K562 (cell line): ENCODE results near the gene FOXO4. TPM values are rescaled to one million over a fixed set of nuclear protein-coding genes. Genes with fewer than 3 reads are reported as not detected.
A peak's percentile ranks its signal among the peaks of the same experiment; 100 is the strongest.

Experiments used
- ATAC-seq: fragments of 200-7000 bp; cut with Tn5 transposase; 3 replicates; pipeline ENCODE4 v1.9.1; 2020; ENCODE audit warnings: moderate library complexity
- BruUV-seq: library from RNA; stranded (reverse); fragments of 400-500 nt; replicated peaks from 2 replicates; lab custom pipeline; 2021; lab: Mats Ljungman, UMichigan
- CTCF ChIA-PET: fragments of 300-600 bp; formaldehyde crosslinking; extraction: SDS; loops from one replicate; lab custom pipeline; 2021; ENCODE audit warnings: low intra/inter-chr PET ratio; lab: Yijun Ruan, JAX
- POLR2A ChIA-PET: fragments of 300-600, 350-650 bp; sonication (Branson Sonifier 250); formaldehyde crosslinking; extraction: SDS; loops from one replicate; lab custom pipeline; 2021; ENCODE audit warnings: antibody characterized with exemption, inconsistent platforms; lab: Yijun Ruan, JAX
- DNase-seq, 4 experiments: peaks; one replicate each; pipeline versions ENCODE4 v3.0.0 to v3.0.0-alpha.2; 2011 to 2018; ENCODE audit warnings: low spot score in 3 of 4, mixed read lengths in 3 of 4; ENCODE audit errors: extremely low read depth in 1 of 4
- FAIRE-seq: peaks from 2 replicates; lab custom pipeline; 2011; peaks lifted over from hg19 to GRCh38; lab: Jason Lieb, UNC
- H2AFZ ChIP-seq: 2 replicates; pipeline ENCODE4 v1.6.0; 2011; ENCODE audit warnings: low read depth, low read length, control low read depth, inconsistent platforms
- H3K27ac ChIP-seq: fragments of 200-600 bp; 3 replicates; pipeline ENCODE4 v1.8.0; 2011; ENCODE audit warnings: low read depth, mild to moderate bottlenecking, control low read depth, inconsistent platforms, low read length, moderate library complexity, mixed read lengths; ENCODE audit errors: extremely low read depth
- H3K27me3 ChIP-seq, 2 experiments: fragments of 300-600 bp in 1 of 2; 2 replicates in 1 of 2; 3 replicates in 1 of 2; pipeline versions ENCODE4 v1.6.0 to v1.8.0; 2011; ENCODE audit warnings: inconsistent platforms in 2 of 2, low read length in 2 of 2, mild to moderate bottlenecking in 1 of 2, mixed read lengths in 1 of 2, moderate library complexity in 1 of 2; ENCODE audit not compliant: control insufficient read depth in 2 of 2, insufficient read depth in 2 of 2
- H3K36me3 ChIP-seq: fragments of 300-600 bp; 3 replicates; pipeline ENCODE4 v1.8.0; 2011; ENCODE audit warnings: mild to moderate bottlenecking, low read length, inconsistent platforms; ENCODE audit not compliant: control insufficient read depth, insufficient read depth
- H3K4me1 ChIP-seq, 2 experiments: fragments of 200-600 bp in 1 of 2; replicated peaks in 1 of 2; 2 replicates in 1 of 2; 3 replicates in 1 of 2; pipeline versions ENCODE4 v1.5.1 to v1.8.0; 2011; ENCODE audit warnings: inconsistent platforms in 2 of 2, low read length in 2 of 2, mild to moderate bottlenecking in 1 of 2, mixed read lengths in 1 of 2, moderate library complexity in 1 of 2; ENCODE audit not compliant: control insufficient read depth in 2 of 2, insufficient read depth in 2 of 2
- H3K4me2 ChIP-seq: 2 replicates; pipeline ENCODE4 v1.6.1; 2011; ENCODE audit warnings: low read length, control low read depth, inconsistent platforms, mixed read lengths; ENCODE audit not compliant: insufficient read depth
- H3K4me3 ChIP-seq: fragments of 200-600 bp; sonication (generic), shearing (Covaris generic); 2 replicates; pipeline ENCODE4 v1.5.1; 2016; ENCODE audit warnings: control low read depth, inconsistent platforms
- H3K79me2 ChIP-seq: fragments of 200-600 bp; 3 replicates; pipeline ENCODE4 v1.8.0; 2011; ENCODE audit warnings: low read length, inconsistent platforms; ENCODE audit not compliant: control insufficient read depth, insufficient read depth
- H3K9ac ChIP-seq, 2 experiments: 2 replicates each; pipeline versions ENCODE4 v1.6.0 to v1.6.1; 2011; ENCODE audit warnings: low read depth in 2 of 2, low read length in 2 of 2, control low read depth in 1 of 2, inconsistent platforms in 1 of 2, mild to moderate bottlenecking in 1 of 2, mixed read lengths in 1 of 2; ENCODE audit not compliant: insufficient read depth in 1 of 2
- H3K9me1 ChIP-seq: one replicate; pipeline ENCODE4 v1.6.0; 2011; ENCODE audit warnings: inconsistent platforms, mild to moderate bottlenecking, low read length, moderate library complexity; ENCODE audit not compliant: control insufficient read depth, insufficient read depth
- H3K9me3 ChIP-seq: replicated peaks from 2 replicates; pipeline ENCODE4 v1.5.1; 2011; ENCODE audit warnings: low read depth, low read length, inconsistent platforms; ENCODE audit not compliant: control insufficient read depth, insufficient read depth
- H4K20me1 ChIP-seq: replicated peaks from 2 replicates; pipeline ENCODE4 v1.6.1; 2011; ENCODE audit warnings: low read length, inconsistent platforms, mixed read lengths; ENCODE audit not compliant: control insufficient read depth, insufficient read depth
- ATF3 ChIP-seq, 2 experiments: fragments of 450-650 bp in 1 of 2; sonication (generic) in 1 of 2; formaldehyde crosslinking in 1 of 2; IDR thresholded peaks in 1 of 2; conservative IDR thresholded peaks in 1 of 2; 2 replicates each; pipeline versions ENCODE4 v1.6.1 to v1.8.1; 2016 to 2023; ENCODE audit warnings: mild to moderate bottlenecking in 2 of 2, moderate library complexity in 2 of 2, inconsistent platforms in 1 of 2, missing genetic modification reagents in 1 of 2
- ATF4 ChIP-seq: fragments of 450-650 bp; formaldehyde crosslinking; IDR thresholded peaks from 2 replicates; pipeline ENCODE4 v1.4.0; 2022; ENCODE audit warnings: mild to moderate bottlenecking, moderate library complexity
- CEBPB ChIP-seq: fragments of 450-650 bp; IDR thresholded peaks from 2 replicates; pipeline ENCODE4 v1.6.1; 2016; ENCODE audit warnings: missing genetic modification characterization, missing compliant biosample characterization
- CEBPG ChIP-seq, 3 experiments: fragments of 200-800 bp in 1 of 3; sonication (Bioruptor generic) in 1 of 3; sonication (generic) in 1 of 3; formaldehyde crosslinking in 1 of 3; IDR thresholded peaks in 2 of 3; conservative IDR thresholded peaks in 1 of 3; 2 replicates each; pipeline versions ENCODE4 v1.6.1 to v1.8.0; 2016 to 2022; ENCODE audit warnings: missing compliant biosample characterization in 2 of 3, missing genetic modification characterization in 2 of 3, mild to moderate bottlenecking in 1 of 3, missing genetic modification reagents in 1 of 3
- IRF9 ChIP-seq: fragments of 450-650 bp; IDR thresholded peaks from 2 replicates; pipeline ENCODE4 v1.6.1; 2016; ENCODE audit warnings: missing biosample characterization, missing genetic modification characterization
- ZNF311 ChIP-seq: fragments of 250-450 bp; sonication (Bioruptor Pico); IDR thresholded peaks from 2 replicates; pipeline ENCODE4 v1.4.0; 2020; ENCODE audit warnings: mild to moderate bottlenecking, moderate library complexity
- ZSCAN32 ChIP-seq: fragments of 450-650 bp; formaldehyde crosslinking; IDR thresholded peaks from 2 replicates; pipeline ENCODE4 v1.4.0; 2020; ENCODE audit warnings: mild to moderate bottlenecking, moderate library complexity
- WGBS: fragments of 100-300 bp; shearing (Covaris generic); methylation state at CpG from one replicate; pipeline ENCODE4 v1.1.6; 2016; ENCODE audit warnings: low coverage, mixed read lengths; ENCODE audit not compliant: insufficient coverage; ENCODE audit errors: missing lambda C conversion rate; 5-methylcytosine and 5-hydroxymethylcytosine counted together
- in situ Hi-C: fragments of 300-500 bp; cut with MboI; formaldehyde crosslinking; loops from 4 replicates; pipeline ENCODE4 v1.15.0; 2018; ENCODE audit warnings: inconsistent platforms, mixed read lengths
- intact Hi-C: fragments of 100-400 bp; cut with micrococcal nuclease; formaldehyde crosslinking; loops from 2 replicates; pipeline ENCODE4 v1.14.2; 2022
- polyA plus RNA-seq, 8 experiments: library from polyadenylated mRNA; depleted of rRNA in 4 of 8; stranded (reverse) in 5 of 8; unstranded in 3 of 8; fragments of >200 nt; fragmentation: Nextera tagmentation in 2 of 8; fragmentation: Illumina TruSeq in 1 of 8; extraction: Ambion mirVana in 2 of 8; extraction: Trizol in 1 of 8; gene quantifications; 2 replicates each; pipeline versions ENCODE4 v1.2.1 to v1.2.3, GENCODE V29; 2011 to 2014; ENCODE audit warnings: inconsistent platforms in 1 of 8, missing spikeins in 1 of 8
- total RNA-seq, 7 experiments: library from RNA; depleted of rRNA in 6 of 7; stranded (reverse); fragments of >200 nt in 6 of 7; fragmentation: Illumina TruSeq in 2 of 7; extraction: Trizol in 2 of 7; gene quantifications; 2 replicates each; pipeline versions ENCODE4 v1.2.1 to v1.2.3, GENCODE V29; 2011 to 2021; ENCODE audit warnings: low replicate concordance in 1 of 7
- TF ChIP-seq, protein P1 (sequence below): fragments of 450-650 bp; IDR thresholded peaks from 2 replicates; pipeline ENCODE4 v1.6.1; 2016; ENCODE audit warnings: low read depth

FOXO4 gene
- total and polyA plus RNA-seq, 9 of the 15 experiments (the other 6 are each of a cell fraction or from before 2014, with no cell fraction given) = 0.13 to 26.6 (median 8.5) TPM

DNA sequence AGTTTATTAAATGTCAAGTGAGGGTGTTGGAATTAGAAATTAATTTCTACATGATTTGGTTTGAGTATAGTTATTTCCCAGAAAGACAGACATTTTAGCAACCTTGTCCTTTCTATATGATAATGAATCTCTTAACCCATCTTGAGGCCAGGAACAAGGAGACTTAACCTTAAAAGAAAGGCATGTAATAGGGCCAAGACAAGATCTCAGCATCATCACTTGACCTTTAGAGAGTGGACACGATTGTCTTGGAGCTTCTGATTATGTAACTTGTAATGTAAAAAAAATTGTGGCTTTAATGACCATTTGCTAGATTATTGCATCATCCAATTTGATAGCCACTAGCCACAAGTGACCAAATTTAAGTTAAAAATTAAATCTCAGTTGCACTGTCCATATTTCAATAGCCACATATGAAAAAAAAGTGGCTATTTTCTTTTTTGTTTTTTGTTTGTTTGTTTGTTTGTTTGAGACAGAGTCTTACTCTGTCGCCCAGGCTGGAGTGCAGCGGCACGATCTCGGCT lies 13.5 kb upstream of the FOXO4 start:
- no peak overlapping the region for H2AFZ ChIP-seq
- WGBS = 8% methylated on average over 1 of the region's 5 CpGs
- BruUV-seq = no TSS peak
- FAIRE-seq = no peak
- no peak for DNase-seq
- no peaks in the 10 kb centered on the region for H3K27me3 ChIP-seq
- ChIA-PET POLR2A (no interaction called here), CTCF (no interaction called here)
- no peaks in the 10 kb centered on the region for H3K36me3 ChIP-seq
- no peak for ATAC-seq
- no peaks in the 10 kb centered on the region; a peak in 2 of 5 replicates for H3K4me1 ChIP-seq
- TF ChIP-seq CEBPB = peak; percentile 71
- TF ChIP-seq ZNF311 (CRISPR knock-in tag) = no peak
- 0 out of 2 replicates have a peak, but pooled peaks have one; percentile 40 for TF ChIP-seq CEBPG (CRISPR knock-in tag; IDR thresholded peaks at IDR 0.05)
- TF ChIP-seq CEBPG (tag; conservative IDR thresholded peaks at IDR 0.05 in 1 of 2, IDR thresholded peaks at IDR 0.05 in 1 of 2) = peak; percentile 83 to 89
- peak; percentile 66; the same call in 1 of the 2 replicates for TF ChIP-seq ZSCAN32 (CRISPR knock-in tag)
- 0 out of 2 replicates have a peak, but pooled peaks have one; percentile 11 for TF ChIP-seq IRF9 (tag)
- TF ChIP-seq, protein P1, sequence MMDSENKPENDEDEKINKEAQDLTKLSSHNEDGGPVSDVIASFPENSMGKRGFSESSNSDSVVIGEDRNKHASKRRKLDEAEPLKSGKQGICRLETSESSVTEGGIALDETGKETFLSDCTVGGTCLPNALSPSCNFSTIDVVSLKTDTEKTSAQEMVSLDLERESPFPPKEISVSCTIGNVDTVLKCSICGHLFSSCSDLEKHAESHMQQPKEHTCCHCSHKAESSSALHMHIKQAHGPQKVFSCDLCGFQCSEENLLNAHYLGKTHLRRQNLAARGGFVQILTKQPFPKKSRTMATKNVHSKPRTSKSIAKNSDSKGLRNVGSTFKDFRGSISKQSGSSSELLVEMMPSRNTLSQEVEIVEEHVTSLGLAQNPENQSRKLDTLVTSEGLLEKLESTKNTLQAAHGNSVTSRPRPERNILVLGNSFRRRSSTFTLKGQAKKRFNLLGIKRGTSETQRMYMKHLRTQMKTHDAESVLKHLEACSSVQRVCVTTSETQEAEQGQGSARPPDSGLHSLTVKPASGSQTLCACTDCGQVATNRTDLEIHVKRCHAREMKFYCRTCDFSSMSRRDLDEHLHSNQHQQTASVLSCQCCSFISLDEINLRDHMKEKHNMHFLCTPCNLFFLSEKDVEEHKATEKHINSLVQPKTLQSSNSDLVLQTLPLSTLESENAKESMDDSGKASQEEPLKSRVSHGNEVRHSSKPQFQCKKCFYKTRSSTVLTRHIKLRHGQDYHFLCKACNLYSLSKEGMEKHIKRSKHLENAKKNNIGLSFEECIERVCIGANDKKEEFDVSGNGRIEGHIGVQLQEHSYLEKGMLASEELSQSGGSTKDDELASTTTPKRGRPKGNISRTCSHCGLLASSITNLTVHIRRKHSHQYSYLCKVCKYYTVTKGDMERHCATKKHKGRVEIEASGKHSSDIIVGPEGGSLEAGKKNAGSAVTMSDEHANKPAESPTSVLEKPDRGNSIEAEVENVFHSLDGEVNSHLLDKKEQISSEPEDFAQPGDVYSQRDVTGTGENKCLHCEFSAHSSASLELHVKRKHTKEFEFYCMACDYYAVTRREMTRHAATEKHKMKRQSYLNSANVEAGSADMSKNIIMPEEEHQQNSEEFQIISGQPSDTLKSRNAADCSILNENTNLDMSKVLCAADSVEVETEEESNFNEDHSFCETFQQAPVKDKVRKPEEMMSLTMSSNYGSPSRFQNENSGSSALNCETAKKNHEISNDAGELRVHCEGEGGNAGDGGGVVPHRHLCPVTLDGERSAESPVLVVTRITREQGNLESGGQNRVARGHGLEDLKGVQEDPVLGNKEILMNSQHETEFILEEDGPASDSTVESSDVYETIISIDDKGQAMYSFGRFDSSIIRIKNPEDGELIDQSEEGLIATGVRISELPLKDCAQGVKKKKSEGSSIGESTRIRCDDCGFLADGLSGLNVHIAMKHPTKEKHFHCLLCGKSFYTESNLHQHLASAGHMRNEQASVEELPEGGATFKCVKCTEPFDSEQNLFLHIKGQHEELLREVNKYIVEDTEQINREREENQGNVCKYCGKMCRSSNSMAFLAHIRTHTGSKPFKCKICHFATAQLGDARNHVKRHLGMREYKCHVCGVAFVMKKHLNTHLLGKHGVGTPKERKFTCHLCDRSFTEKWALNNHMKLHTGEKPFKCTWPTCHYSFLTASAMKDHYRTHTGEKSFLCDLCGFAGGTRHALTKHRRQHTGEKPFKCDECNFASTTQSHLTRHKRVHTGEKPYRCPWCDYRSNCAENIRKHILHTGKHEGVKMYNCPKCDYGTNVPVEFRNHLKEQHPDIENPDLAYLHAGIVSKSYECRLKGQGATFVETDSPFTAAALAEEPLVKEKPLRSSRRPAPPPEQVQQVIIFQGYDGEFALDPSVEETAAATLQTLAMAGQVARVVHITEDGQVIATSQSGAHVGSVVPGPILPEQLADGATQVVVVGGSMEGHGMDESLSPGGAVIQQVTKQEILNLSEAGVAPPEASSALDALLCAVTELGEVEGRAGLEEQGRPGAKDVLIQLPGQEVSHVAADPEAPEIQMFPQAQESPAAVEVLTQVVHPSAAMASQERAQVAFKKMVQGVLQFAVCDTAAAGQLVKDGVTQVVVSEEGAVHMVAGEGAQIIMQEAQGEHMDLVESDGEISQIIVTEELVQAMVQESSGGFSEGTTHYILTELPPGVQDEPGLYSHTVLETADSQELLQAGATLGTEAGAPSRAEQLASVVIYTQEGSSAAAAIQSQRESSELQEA = no peak
- peak; percentile 86 for TF ChIP-seq ATF3 (IDR thresholded peaks at IDR 0.05)
- TF ChIP-seq ATF3 (CRISPR knock-in tag; conservative IDR thresholded peaks at IDR 0.05) = no peak
- peak; percentile 55; the same call in 1 of the 2 replicates for TF ChIP-seq ATF4 (CRISPR knock-in tag)
- intact Hi-C loops = no loop called here
- H3K9me1 ChIP-seq = no peaks in the 10 kb centered on the region
- H3K4me2 ChIP-seq = no peak overlapping the region
- no peaks in the 10 kb centered on the region for H3K9me3 ChIP-seq
- no peak overlapping the region for H3K27ac ChIP-seq
- no peak overlapping the region for H3K4me3 ChIP-seq
- H4K20me1 ChIP-seq = no peaks in the 10 kb centered on the region
- in situ Hi-C loops = no loop called here
- no peaks in the 10 kb centered on the region for H3K79me2 ChIP-seq
- H3K9ac ChIP-seq = no peak overlapping the region
